Gastrocnemius medialis (tissue), 4 donors: Measurements from ENCODE around the gene TCN2.
A peak's percentile ranks its signal among the peaks of the same experiment; 100 is the strongest.

Experiments
- POLR2A ChIP-seq, 2 donors: fragments of 450-650 bp; IDR thresholded peaks; one replicate each; pipeline ENCODE4 v1.6.1; 2017; ENCODE audit warnings: antibody characterized with exemption in 2 of 2, mild to moderate bottlenecking in 2 of 2, moderate library complexity in 2 of 2
- TF ChIP-seq, protein P1 (sequence below), 5 experiments: fragments of 450-650 bp in 3 of 5; fragments of 200-600 bp in 2 of 5; sonication (generic) in 2 of 5; IDR thresholded peaks in 4 of 5; conservative IDR thresholded peaks in 1 of 5; 1 replicate in 4 of 5; 2 replicates in 1 of 5; pipeline ENCODE4 v1.5.1; 2016 to 2019; ENCODE audit warnings: antibody characterized with exemption in 5 of 5, mild to moderate bottlenecking in 3 of 5, moderate library complexity in 3 of 5

- TF ChIP-seq, protein P1, sequence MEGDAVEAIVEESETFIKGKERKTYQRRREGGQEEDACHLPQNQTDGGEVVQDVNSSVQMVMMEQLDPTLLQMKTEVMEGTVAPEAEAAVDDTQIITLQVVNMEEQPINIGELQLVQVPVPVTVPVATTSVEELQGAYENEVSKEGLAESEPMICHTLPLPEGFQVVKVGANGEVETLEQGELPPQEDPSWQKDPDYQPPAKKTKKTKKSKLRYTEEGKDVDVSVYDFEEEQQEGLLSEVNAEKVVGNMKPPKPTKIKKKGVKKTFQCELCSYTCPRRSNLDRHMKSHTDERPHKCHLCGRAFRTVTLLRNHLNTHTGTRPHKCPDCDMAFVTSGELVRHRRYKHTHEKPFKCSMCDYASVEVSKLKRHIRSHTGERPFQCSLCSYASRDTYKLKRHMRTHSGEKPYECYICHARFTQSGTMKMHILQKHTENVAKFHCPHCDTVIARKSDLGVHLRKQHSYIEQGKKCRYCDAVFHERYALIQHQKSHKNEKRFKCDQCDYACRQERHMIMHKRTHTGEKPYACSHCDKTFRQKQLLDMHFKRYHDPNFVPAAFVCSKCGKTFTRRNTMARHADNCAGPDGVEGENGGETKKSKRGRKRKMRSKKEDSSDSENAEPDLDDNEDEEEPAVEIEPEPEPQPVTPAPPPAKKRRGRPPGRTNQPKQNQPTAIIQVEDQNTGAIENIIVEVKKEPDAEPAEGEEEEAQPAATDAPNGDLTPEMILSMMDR (IDR thresholded peaks at IDR 0.05 in 4 of 5, conservative IDR thresholded peaks at IDR 0.05 in 1 of 5), result peak in 1 of 5 experiments; percentile 29
- TF ChIP-seq POLR2A (IDR thresholded peaks at IDR 0.05), result peak; percentile 19 to 31
These were observed at the start of gene TCN2 for GRCh38 chr22:30606455-30607299.
